ENCODE measurements around the gene NEK9. TPM values are rescaled to one million over a fixed set of nuclear protein-coding genes. Genes with fewer than 3 reads are reported as not detected.

The NEK9 gene
- total and polyA plus RNA-seq, 9 of the 15 experiments (the other 6 are each of a cell fraction or from before 2014, with no cell fraction given), result 2.8 to 39.6 (median 19.8) TPM

- TF ChIP-seq ZBTB2 (IDR thresholded peaks at IDR 0.05), result peak; percentile 99
- no peak for TF ChIP-seq BRF1 (IDR thresholded peaks at IDR 0.05; ENCODE audit: borderline replicate concordance, extremely low read depth, insufficient read length)
- TF ChIP-seq RBM14 (IDR thresholded peaks at IDR 0.05; ENCODE audit: borderline replicate concordance, insufficient read depth, low read depth, low read length), result no peak
- TF ChIP-seq E2F4 (CRISPR knock-in tag; IDR thresholded peaks at IDR 0.05; ENCODE audit: low read depth), result no peak
- no peak for TF ChIP-seq ZNF830 (CRISPR knock-in tag; IDR thresholded peaks at IDR 0.05)
- TF ChIP-seq CREB3 (tag; conservative IDR thresholded peaks at IDR 0.05; ENCODE audit: low read depth), result peak; percentile 41; the same call in 1 of the 2 replicates
- TF ChIP-seq SAFB2 (IDR thresholded peaks at IDR 0.05; ENCODE audit: borderline replicate concordance, low read depth, low read length, severe bottlenecking), result no peak
Measured at GRCh38 chr14:75050852-75051555, 75.8 kb downstream of the NEK9 start, which contains the start of gene MLH3 (continued).
